Measurements from ENCODE around the gene G3BP1.
"Not testable (repeated sequence)": the region's sequence is repeated elsewhere in the genome, so short reads cannot be mapped to it uniquely, and the experiment has no call there.

G3BP1 gene

DNA sequence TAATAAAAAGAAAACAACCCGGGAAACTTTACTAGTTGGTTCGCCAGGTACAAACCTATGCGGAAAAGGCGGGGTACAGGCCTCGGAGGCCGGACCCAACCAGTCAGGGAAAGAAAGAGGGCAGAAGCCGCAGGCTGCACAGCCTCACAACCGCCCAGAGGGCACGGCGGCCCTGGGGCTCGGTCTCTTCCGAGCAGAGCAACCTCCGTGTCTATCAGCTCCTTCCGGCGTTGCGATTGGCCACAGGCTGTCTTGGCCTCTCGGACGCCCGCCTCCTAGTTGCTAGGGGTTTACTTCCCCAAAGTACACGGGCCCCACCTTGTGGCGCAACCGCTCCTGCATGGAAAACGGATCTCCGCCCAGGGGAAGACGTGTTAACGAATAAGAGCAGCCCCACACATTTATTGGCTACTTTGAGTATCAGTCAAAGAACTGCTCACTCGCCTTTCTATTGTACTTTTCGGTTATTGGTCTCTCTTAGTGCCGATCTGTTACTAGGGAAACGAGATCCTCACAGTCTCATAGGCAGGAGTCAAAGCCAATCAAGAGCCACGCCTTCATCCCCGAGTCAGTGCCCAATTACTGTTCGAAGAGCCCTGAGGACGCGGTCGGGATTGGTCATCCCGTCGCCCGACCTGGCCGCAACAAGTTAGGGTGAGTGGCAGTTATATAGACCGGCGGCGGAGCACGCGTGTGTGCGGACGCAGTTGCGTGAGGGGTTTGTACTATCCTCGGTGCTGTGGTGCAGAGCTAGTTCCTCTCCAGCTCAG lies at the start of gene G3BP1:
Gene G3BP1 (plus strand): TSS at position 696 of the 770 bp plus-strand sequence. CDS start 14,667 bp downstream, outside the sequence.
- H3K4me3 ChIP-seq (ENCODE audit: low read length in 2 of 2) = peak within 1 kb of the TSS; percentile 75 to 97
- peak within 1 kb of the TSS; percentile 97 to 99 for H3K27ac ChIP-seq (ENCODE audit: low read depth in 2 of 2, low read length in 2 of 2)
- no peaks in the 10 kb centered on the region for H3K36me3 ChIP-seq (ENCODE audit: control insufficient read depth in 2 of 2, insufficient read depth in 2 of 2, low read length in 2 of 2)
- H3K9ac ChIP-seq (ENCODE audit: low read depth in 1 of 2, low read length in 2 of 2) = peak within 1 kb of the TSS; percentile 90 to 93
- H3K9me3 ChIP-seq (ENCODE audit: control insufficient read depth in 2 of 2, low read length in 2 of 2) = no peaks in the 10 kb centered on the region
- peaks cover 35 to 40% of the 10 kb centered on the region in 2 donors for H3K4me1 ChIP-seq (ENCODE audit: control insufficient read depth in 2 of 2, insufficient read depth in 2 of 2, low read length in 2 of 2)
- H3K27me3 ChIP-seq (ENCODE audit: control insufficient read depth in 2 of 2, insufficient read depth in 2 of 2, low read length in 2 of 2) = no peaks in the 10 kb centered on the region

DNA sequence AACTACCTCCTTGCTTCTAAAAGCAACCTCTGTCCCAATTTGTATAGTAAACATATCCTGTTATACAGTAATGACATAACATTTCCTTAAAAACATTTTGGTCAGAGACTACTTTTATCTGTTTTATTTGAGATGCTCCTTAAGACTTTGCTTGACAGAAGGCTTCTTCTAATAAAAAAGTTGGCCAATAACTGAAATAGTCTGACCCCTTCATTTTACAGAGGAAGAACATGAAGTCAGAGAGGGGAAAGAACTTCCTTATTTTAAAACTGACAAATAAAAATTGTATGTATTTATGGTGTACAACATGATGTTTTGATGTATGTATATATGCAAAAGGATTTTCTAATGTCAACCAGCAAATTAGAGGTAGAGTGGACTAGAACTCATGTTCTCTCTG lies 49.2 kb upstream of the G3BP1 start:
- H3K27ac ChIP-seq (ENCODE audit: low read depth in 2 of 2, low read length in 2 of 2) = no peak overlapping the region
- no peaks in the 10 kb centered on the region for H3K9me3 ChIP-seq (ENCODE audit: control insufficient read depth in 2 of 2, low read length in 2 of 2)
- H3K4me3 ChIP-seq (ENCODE audit: low read length in 2 of 2) = no peak overlapping the region
- H3K4me1 ChIP-seq (ENCODE audit: control insufficient read depth in 2 of 2, insufficient read depth in 2 of 2, low read length in 2 of 2) = peaks cover 0 to 2% of the 10 kb centered on the region in 2 donors
- no peak overlapping the region for H3K9ac ChIP-seq (ENCODE audit: low read depth in 1 of 2, low read length in 2 of 2)
- H3K36me3 ChIP-seq (ENCODE audit: control insufficient read depth in 2 of 2, insufficient read depth in 2 of 2, low read length in 2 of 2) = no peaks in the 10 kb centered on the region
- H3K27me3 ChIP-seq (ENCODE audit: control insufficient read depth in 2 of 2, insufficient read depth in 2 of 2, low read length in 2 of 2) = no peaks in the 10 kb centered on the region

DNA sequence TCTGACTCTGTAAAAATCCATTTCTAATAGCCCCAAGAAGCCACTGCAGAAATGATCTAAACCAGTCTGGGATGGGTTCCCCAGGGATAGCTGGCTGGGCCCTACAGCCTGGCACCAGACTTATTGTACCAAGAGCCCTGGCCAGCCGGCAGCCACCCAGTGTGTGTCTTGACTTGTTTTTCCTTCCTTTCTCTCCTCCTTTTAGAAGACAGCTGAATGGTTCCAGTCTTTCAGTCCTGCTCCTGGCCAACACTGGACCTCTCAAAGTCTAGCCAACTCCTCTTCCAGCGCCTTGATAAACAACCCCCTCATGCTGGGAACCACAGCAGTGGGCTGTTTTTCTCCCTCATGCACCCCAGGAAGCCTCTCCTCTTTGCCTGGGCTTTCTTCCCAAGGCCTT lies 47.4 kb upstream of the G3BP1 start:
- Histone ChIP-seq H3K27me3 (ENCODE audit: control insufficient read depth in 2 of 2, insufficient read depth in 2 of 2, low read length in 2 of 2) (no peaks in the 10 kb centered on the region), H3K9me3 (ENCODE audit: control insufficient read depth in 2 of 2, low read length in 2 of 2) (no peaks in the 10 kb centered on the region), H3K36me3 (ENCODE audit: control insufficient read depth in 2 of 2, insufficient read depth in 2 of 2, low read length in 2 of 2) (no peaks in the 10 kb centered on the region), H3K4me1 (ENCODE audit: control insufficient read depth in 2 of 2, insufficient read depth in 2 of 2, low read length in 2 of 2) (peaks cover 0 to 2% of the 10 kb centered on the region in 2 donors), H3K27ac (ENCODE audit: low read depth in 2 of 2, low read length in 2 of 2) (no peak overlapping the region), H3K4me3 (ENCODE audit: low read length in 2 of 2) (no peak overlapping the region), H3K9ac (ENCODE audit: low read depth in 1 of 2, low read length in 2 of 2) (no peak overlapping the region)

DNA sequence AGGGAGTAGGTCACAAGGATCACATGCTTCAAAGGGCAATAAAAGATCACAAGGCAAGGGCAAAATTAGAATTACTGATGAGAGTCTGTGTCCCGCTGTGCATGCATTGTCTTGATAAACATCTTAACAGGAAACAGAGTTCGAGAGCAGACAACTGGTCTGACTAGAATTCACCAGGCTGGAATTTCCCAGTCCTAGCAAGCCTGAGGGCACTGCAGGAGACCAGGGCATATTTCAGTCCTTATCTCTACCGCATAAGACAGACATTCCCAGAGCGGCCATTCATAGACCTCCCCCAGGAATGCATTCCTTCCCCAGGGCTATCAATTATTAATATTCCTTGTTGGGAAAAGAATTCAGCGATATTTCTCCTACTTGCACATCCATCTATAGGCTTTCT lies 42.2 kb upstream of the G3BP1 start:
- H3K9ac ChIP-seq (ENCODE audit: low read depth in 1 of 2, low read length in 2 of 2); H3K4me3 ChIP-seq (ENCODE audit: low read length in 2 of 2); H3K36me3 ChIP-seq (ENCODE audit: control insufficient read depth in 2 of 2, insufficient read depth in 2 of 2, low read length in 2 of 2); H3K9me3 ChIP-seq (ENCODE audit: control insufficient read depth in 2 of 2, low read length in 2 of 2); H3K27me3 ChIP-seq (ENCODE audit: control insufficient read depth in 2 of 2, insufficient read depth in 2 of 2, low read length in 2 of 2); H3K27ac ChIP-seq (ENCODE audit: low read depth in 2 of 2, low read length in 2 of 2); H3K4me1 ChIP-seq (ENCODE audit: control insufficient read depth in 2 of 2, insufficient read depth in 2 of 2, low read length in 2 of 2): not testable (repeated sequence)

DNA sequence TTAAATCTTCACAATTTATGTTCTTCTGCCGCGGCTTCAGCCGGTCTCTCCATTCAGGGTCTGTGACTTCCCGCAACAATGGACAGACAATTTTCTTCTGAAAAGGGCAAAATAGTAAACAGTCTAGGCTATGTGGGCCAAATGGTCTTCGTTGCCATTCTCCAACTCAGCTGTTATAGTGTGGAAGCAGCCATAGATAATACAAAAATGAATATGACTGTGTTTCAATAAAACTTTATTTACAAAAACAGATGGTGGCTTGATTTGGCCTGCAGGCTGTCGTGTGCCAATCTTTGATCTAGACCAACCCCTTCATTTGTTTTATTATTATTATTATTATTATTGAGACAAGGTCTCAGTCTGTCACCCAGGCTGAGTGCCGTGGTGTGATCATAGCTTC lies 41.4 kb upstream of the G3BP1 start:
- Histone ChIP-seq H3K9me3 (ENCODE audit: control insufficient read depth in 2 of 2, low read length in 2 of 2) (no peaks in the 10 kb centered on the region), H3K27ac (ENCODE audit: low read depth in 2 of 2, low read length in 2 of 2) (no peak overlapping the region), H3K4me3 (ENCODE audit: low read length in 2 of 2) (no peak overlapping the region), H3K27me3 (ENCODE audit: control insufficient read depth in 2 of 2, insufficient read depth in 2 of 2, low read length in 2 of 2) (no peaks in the 10 kb centered on the region), H3K4me1 (ENCODE audit: control insufficient read depth in 2 of 2, insufficient read depth in 2 of 2, low read length in 2 of 2) (no peaks in the 10 kb centered on the region), H3K36me3 (ENCODE audit: control insufficient read depth in 2 of 2, insufficient read depth in 2 of 2, low read length in 2 of 2) (peaks cover 0 to 2% of the 10 kb centered on the region in 2 donors), H3K9ac (ENCODE audit: low read depth in 1 of 2, low read length in 2 of 2) (no peak overlapping the region)

DNA sequence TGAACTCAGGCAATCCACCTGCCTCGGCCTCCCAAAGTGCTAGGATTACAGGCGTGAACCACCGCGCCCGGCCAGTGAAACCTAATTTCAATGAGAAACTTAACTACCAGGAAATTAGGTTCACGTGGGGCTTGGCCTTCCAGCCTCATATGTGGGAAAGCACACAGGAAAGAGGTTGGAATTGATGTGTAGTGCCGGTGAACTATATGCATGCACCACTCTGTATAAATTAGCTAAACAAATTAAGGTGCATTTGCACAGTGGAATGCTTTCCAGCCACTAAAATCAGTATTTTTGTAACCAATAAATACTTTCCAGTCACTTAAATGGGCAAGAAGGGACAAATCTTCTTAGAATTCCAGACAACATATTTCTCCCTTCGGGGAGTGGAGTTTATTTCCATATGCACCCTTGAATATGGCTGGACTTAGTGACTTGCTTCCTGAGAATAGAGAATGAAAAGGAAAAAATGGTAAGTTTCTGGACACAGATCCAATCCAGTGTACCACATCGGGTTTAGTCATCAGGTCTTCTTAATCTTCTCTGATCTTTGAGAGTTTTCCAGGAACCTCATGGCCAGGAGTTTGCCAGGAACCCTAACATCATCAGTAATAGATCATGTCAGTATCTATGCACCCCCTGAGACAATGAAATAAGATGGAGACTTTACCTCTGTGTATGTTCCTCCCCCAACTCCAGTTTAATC lies 38.2 kb upstream of the G3BP1 start:
- Histone ChIP-seq H3K4me1 (ENCODE audit: control insufficient read depth in 2 of 2, insufficient read depth in 2 of 2, low read length in 2 of 2) (no peaks in the 10 kb centered on the region), H3K27ac (ENCODE audit: low read depth in 2 of 2, low read length in 2 of 2) (no peak overlapping the region)

DNA sequence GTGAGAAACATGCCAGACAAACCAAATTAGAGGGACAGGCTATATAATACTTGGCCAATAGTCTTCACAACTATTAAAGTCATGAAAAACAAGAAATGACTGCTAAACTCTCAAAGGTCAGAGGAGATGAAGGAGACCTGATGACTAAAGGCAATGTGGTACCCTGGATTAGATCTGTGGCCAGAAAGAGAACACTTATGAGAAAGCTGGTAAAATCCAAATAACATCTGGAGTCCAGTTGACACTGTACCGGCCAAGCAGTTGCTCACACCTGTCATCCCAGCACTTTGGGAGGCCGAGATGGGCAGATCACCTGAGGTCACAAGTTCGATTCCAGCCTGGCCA lies 37.7 kb upstream of the G3BP1 start:
- Histone ChIP-seq H3K27me3 (ENCODE audit: control insufficient read depth in 2 of 2, insufficient read depth in 2 of 2, low read length in 2 of 2) (no peaks in the 10 kb centered on the region), H3K4me1 (ENCODE audit: control insufficient read depth in 2 of 2, insufficient read depth in 2 of 2, low read length in 2 of 2) (no peaks in the 10 kb centered on the region), H3K36me3 (ENCODE audit: control insufficient read depth in 2 of 2, insufficient read depth in 2 of 2, low read length in 2 of 2) (peaks cover 0 to 5% of the 10 kb centered on the region in 2 donors), H3K4me3 (ENCODE audit: low read length in 2 of 2) (no peak overlapping the region), H3K9ac (ENCODE audit: low read depth in 1 of 2, low read length in 2 of 2) (no peak overlapping the region), H3K27ac (ENCODE audit: low read depth in 2 of 2, low read length in 2 of 2) (no peak overlapping the region), H3K9me3 (ENCODE audit: control insufficient read depth in 2 of 2, low read length in 2 of 2) (no peaks in the 10 kb centered on the region)

More for the DNA sequence above, 38.2 kb upstream of the G3BP1 start:
- no peak overlapping the region for H3K9ac ChIP-seq (ENCODE audit: low read depth in 1 of 2, low read length in 2 of 2)
- H3K36me3 ChIP-seq (ENCODE audit: control insufficient read depth in 2 of 2, insufficient read depth in 2 of 2, low read length in 2 of 2) = peaks cover 0 to 5% of the 10 kb centered on the region in 2 donors
- H3K9me3 ChIP-seq (ENCODE audit: control insufficient read depth in 2 of 2, low read length in 2 of 2) = no peaks in the 10 kb centered on the region
- H3K27me3 ChIP-seq (ENCODE audit: control insufficient read depth in 2 of 2, insufficient read depth in 2 of 2, low read length in 2 of 2) = no peaks in the 10 kb centered on the region
- H3K4me3 ChIP-seq (ENCODE audit: low read length in 2 of 2) = no peak overlapping the region

DNA sequence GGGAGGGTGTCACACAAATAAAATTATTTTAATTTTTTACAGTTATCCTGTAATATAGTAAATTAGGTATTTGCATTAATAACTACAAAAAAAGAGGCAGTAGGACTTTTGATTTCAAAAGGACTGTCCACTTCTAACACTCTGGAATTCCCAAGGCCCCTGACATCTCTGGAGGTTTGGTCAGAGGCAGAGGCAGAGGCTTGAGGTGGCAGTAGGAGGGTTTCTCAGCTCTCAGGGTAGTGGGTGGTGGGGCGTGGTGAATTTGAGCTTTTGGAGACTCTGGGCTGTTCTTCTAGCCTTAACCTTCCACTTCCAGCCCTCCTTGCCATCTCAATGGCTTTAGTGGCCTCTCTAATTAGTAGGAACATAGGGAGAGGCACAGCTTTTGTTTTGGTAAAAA lies 36.1 kb upstream of the G3BP1 start:
- Histone ChIP-seq H3K27me3 (ENCODE audit: control insufficient read depth in 2 of 2, insufficient read depth in 2 of 2, low read length in 2 of 2) (no peaks in the 10 kb centered on the region), H3K36me3 (ENCODE audit: control insufficient read depth in 2 of 2, insufficient read depth in 2 of 2, low read length in 2 of 2) (peaks cover 0 to 5% of the 10 kb centered on the region in 2 donors), H3K4me3 (ENCODE audit: low read length in 2 of 2) (no peak overlapping the region), H3K4me1 (ENCODE audit: control insufficient read depth in 2 of 2, insufficient read depth in 2 of 2, low read length in 2 of 2) (peaks cover 2% of the 10 kb centered on the region in 2 donors), H3K9me3 (ENCODE audit: control insufficient read depth in 2 of 2, low read length in 2 of 2) (no peaks in the 10 kb centered on the region), H3K27ac (ENCODE audit: low read depth in 2 of 2, low read length in 2 of 2) (no peak overlapping the region), H3K9ac (ENCODE audit: low read depth in 1 of 2, low read length in 2 of 2) (no peak overlapping the region)

DNA sequence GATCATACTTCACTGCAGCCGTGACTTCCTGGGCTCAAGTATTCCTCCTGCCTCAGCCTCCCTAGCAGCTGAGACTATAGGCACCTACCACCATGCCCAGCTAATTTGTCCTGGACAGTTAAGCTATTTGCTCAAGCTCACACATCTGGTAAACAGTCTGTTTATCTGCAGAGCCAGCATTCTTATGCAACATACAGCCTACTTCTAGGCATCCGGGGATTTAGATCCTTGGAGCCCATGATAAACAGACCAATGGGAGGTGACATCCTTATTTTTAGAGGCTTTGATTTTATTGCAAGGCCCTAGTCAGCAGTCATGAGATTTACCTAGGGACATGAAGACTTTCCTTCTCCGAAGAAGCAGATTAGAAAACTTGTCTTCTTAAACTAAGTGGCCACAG lies 34.3 kb upstream of the G3BP1 start:
- Histone ChIP-seq H3K9me3 (ENCODE audit: control insufficient read depth in 2 of 2, low read length in 2 of 2) (no peaks in the 10 kb centered on the region), H3K36me3 (ENCODE audit: control insufficient read depth in 2 of 2, insufficient read depth in 2 of 2, low read length in 2 of 2) (peaks cover 0 to 5% of the 10 kb centered on the region in 2 donors), H3K4me1 (ENCODE audit: control insufficient read depth in 2 of 2, insufficient read depth in 2 of 2, low read length in 2 of 2) (peaks cover 4 to 5% of the 10 kb centered on the region in 2 donors), H3K9ac (ENCODE audit: low read depth in 1 of 2, low read length in 2 of 2) (no peak overlapping the region), H3K27ac (ENCODE audit: low read depth in 2 of 2, low read length in 2 of 2) (no peak overlapping the region), H3K4me3 (ENCODE audit: low read length in 2 of 2) (no peak overlapping the region), H3K27me3 (ENCODE audit: control insufficient read depth in 2 of 2, insufficient read depth in 2 of 2, low read length in 2 of 2) (no peaks in the 10 kb centered on the region)

DNA sequence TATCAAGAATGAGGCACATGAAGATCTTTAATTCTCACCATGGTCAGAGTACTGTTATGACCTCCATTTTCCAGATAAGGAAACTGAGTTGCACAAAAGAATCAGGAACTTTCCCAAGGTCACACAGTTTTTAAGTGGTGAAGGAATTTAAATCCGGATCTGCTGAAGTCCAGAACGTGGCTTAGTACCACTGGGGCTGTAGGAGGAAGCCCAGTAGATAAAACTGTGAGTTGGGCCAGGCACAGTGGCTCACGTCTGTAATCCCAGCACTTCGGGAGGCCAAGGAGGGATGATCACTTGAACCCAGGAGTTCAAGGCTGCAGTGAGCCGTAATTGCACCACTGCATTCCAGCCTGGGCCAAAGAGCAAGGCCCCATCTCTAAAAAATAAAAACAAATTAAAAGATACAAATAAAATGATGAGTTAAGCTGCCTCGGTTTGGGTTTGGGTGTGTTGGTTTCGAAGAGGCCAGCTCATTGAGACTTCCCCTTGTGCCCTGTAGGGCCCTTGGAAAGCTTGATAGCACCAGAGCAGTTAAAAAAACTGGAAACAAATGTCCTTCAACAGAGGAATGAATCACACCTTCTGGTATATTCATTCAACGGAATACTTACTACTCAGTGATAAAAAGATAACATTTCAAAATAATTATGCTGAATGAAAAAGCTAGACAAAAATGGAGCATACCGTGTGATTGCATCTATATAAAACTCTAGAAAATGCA lies 33.5 kb upstream of the G3BP1 start:
- no peaks in the 10 kb centered on the region for H3K27me3 ChIP-seq (ENCODE audit: control insufficient read depth in 2 of 2, insufficient read depth in 2 of 2, low read length in 2 of 2)
- no peaks in the 10 kb centered on the region for H3K9me3 ChIP-seq (ENCODE audit: control insufficient read depth in 2 of 2, low read length in 2 of 2)
- no peak overlapping the region for H3K4me3 ChIP-seq (ENCODE audit: low read length in 2 of 2)
- H3K36me3 ChIP-seq (ENCODE audit: control insufficient read depth in 2 of 2, insufficient read depth in 2 of 2, low read length in 2 of 2) = peaks cover 4 to 5% of the 10 kb centered on the region in 2 donors
- no peak overlapping the region for H3K27ac ChIP-seq (ENCODE audit: low read depth in 2 of 2, low read length in 2 of 2)
- peaks cover 4 to 5% of the 10 kb centered on the region in 2 donors for H3K4me1 ChIP-seq (ENCODE audit: control insufficient read depth in 2 of 2, insufficient read depth in 2 of 2, low read length in 2 of 2)
- no peak overlapping the region for H3K9ac ChIP-seq (ENCODE audit: low read depth in 1 of 2, low read length in 2 of 2)

All from mucosa of rectum (tissue), 2 donors.